AG09319 (cell line): ENCODE measurements around the gene DLG1.

Experiments
- DNase-seq: peaks from one replicate; pipeline ENCODE4 v3.0.0-alpha.2; 2010; ENCODE audit warnings: low read depth; ENCODE audit errors: extremely low read depth
- TF ChIP-seq, protein P1 (sequence below): IDR thresholded peaks from 2 replicates; pipeline ENCODE4 v1.5.1; 2011; ENCODE audit warnings: low read depth, mild to moderate bottlenecking, inconsistent platforms, low read length, moderate library complexity

DLG1 gene

DNA sequence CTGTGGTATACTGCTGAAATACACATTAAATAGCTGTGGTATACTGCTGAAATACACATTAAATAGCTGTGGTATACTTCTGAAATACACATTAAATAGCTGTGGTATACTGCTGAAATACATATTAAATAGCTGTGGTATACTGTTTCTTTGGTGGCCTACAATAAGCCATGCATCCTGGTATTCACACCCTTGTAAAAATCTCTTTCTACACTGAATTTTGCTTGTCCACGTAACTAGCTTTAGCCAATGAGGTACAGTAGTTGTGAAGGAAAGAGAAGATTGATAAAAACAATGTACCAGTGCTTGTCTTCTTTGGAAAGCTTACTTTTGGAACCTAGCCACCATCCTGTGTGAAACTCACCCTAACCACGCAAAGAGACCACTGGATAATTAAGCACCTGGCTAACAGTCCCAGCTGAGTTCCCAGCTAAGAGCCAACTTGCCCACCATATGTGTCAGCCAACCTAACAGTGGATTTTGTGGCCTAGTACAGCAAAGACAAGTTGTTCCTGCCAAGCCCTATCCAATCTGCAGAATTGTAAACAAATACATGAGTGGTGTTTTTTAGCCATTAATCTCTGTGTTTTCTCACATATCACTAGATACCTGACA is 165.4 kb downstream of the DLG1 start:
- DNase-seq: no peak
- TF ChIP-seq, protein P1, sequence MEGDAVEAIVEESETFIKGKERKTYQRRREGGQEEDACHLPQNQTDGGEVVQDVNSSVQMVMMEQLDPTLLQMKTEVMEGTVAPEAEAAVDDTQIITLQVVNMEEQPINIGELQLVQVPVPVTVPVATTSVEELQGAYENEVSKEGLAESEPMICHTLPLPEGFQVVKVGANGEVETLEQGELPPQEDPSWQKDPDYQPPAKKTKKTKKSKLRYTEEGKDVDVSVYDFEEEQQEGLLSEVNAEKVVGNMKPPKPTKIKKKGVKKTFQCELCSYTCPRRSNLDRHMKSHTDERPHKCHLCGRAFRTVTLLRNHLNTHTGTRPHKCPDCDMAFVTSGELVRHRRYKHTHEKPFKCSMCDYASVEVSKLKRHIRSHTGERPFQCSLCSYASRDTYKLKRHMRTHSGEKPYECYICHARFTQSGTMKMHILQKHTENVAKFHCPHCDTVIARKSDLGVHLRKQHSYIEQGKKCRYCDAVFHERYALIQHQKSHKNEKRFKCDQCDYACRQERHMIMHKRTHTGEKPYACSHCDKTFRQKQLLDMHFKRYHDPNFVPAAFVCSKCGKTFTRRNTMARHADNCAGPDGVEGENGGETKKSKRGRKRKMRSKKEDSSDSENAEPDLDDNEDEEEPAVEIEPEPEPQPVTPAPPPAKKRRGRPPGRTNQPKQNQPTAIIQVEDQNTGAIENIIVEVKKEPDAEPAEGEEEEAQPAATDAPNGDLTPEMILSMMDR: no peak

DNA sequence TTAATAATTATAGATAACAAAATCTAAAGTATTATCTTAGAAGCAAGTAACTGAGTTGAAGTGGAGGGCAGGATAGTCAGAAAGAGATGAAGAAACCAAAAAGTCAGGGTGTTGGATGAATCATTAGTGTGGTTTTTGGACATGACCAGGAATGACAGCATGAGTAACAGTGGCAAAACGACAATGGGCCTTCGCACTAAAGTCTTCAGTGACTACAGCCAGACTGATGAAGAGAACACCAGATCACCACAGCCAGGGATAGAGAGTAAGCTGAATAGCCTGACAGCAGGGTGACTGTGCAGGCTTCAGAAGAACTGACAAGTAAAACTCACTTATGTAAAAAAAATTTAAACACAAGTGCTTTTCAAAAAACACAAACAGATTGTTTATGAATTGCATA is 172.8 kb downstream of the DLG1 start:
- TF ChIP-seq, protein P1: no peak
- DNase-seq: no peak

DNA sequence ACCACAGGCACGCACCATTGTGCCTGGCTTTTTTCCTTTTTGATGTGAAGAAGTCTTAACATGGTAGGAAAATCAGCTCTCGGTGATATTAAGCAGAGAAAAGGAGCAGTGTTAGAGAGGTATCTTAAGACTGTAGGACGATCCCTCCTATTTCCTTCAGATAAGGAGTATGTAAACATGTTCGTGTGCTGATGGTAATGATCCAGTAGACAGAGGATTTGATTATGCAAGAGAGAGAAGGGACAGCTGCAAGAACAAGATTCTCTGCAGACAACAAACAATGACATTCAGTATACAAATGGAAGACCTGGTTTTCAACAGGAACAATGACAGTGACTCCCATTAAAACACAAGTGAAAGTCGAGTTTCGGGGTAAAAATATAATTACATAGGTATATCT is 173.7 kb downstream of the DLG1 start:
- no peak for DNase-seq
- TF ChIP-seq, protein P1: no peak

DNA sequence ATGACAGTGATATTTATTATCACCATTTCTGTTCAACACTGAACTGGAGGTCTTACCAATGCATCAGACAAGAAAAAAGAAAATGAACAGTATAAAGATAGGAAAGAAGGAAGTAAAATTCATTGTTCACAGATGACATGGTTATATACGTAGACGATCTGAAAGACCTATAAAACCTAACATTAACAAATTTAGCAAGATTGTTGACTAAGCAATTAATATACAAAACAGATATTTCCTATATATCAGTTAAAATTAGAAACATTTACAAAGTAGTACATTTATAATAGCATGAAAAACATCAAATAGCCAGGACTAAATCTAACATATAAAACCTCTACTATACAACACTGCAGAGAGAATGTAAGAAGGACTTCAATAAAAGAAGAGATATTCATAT is 176.0 kb downstream of the DLG1 start:
- TF ChIP-seq, protein P1: no peak
- DNase-seq: no peak

DNA sequence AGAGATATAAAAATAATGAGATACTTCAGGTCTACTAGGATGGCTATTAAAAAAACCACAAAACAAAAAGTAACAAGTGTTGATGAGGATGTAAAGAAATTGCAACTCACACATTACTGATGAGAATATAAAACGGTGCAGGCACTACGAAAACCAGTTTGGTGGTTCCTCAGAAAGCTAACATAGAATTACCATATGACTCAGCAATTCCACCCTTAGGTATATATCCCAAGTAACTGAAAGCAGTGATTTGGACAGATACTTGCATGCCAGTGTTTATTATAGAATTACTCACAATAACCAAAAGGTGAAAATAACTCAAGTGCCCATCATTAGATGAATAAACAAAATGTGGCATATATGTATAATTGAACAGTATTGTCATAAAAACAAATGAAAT is 181.3 kb downstream of the DLG1 start:
- TF ChIP-seq, protein P1: no peak
- DNase-seq: no peak

DNA sequence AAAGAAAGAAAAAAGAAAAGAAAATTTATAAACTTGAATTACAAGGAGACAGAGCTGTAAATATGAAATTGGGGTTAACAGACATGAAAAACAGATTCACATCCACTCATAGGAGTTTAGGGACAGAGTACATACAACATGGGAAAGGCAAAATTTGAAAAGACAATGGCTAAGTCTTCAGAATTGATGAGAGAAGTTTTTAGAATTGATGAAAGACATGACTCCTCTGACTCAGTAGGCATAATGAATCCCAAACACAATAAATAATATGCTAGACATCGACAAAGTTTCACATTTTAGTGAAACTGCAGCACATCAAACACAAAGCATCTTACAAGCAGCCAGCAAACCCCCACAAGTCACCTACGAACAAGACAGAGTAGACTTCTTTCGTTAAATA is 184.4 kb downstream of the DLG1 start:
- no peak for DNase-seq
- TF ChIP-seq, protein P1: no peak

DNA sequence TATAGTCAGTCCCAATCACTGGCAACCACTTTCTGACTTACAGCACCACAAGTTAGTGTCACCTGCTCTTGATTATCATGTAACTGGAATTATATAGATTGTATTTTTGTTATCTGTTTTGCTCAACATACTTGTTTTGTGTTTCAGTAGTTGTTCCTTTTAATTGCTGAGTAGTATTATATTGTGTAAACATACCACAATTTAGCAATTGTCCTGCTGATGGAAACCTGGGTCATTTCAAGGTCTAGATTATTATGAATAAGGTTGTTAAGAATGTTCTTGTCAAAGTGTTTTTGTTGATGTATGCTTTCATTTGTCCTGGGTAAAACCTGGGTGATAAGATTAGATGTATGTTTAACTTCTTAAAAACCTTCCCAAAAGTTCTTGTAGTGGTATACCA is 186.7 kb downstream of the DLG1 start:
- TF ChIP-seq, protein P1: no peak
- DNase-seq: no peak
